Neural cell (in vitro differentiated cells): ENCODE data around the gene KCNA2. TPM values are rescaled to one million over a fixed set of nuclear protein-coding genes. Genes with fewer than 3 reads are reported as not detected.
A peak's percentile ranks its signal among the peaks of the same experiment; 100 is the strongest.

Experiments
- H2AFZ ChIP-seq: fragments of 200-600, 300-800 bp; sonication (generic), shearing (Covaris generic); 2 replicates; pipeline ENCODE4 v1.6.0; 2014; ENCODE audit warnings: low read depth, mild to moderate bottlenecking, antibody characterized with exemption, low read length, moderate library complexity
- H3F3A ChIP-seq: fragments of 200-600 bp; shearing (Covaris generic); 2 replicates; pipeline ENCODE4 v1.6.1; 2016; ENCODE audit warnings: mild to moderate bottlenecking, moderate library complexity, mixed read lengths, antibody characterized with exemption, low read length; ENCODE audit not compliant: insufficient read depth, poor library complexity, severe bottlenecking
- H3K27ac ChIP-seq: fragments of 200-600, 300-800 bp; sonication (generic), shearing (Covaris generic); 2 replicates; pipeline ENCODE4 v1.5.1; 2014; ENCODE audit warnings: mild to moderate bottlenecking, low read length, moderate library complexity
- H3K27me3 ChIP-seq: fragments of 300-800, 200-600 bp; sonication (generic), shearing (Covaris generic); 2 replicates; pipeline ENCODE4 v1.6.0; 2014; ENCODE audit warnings: mild to moderate bottlenecking, low read depth, low read length, moderate library complexity; ENCODE audit not compliant: insufficient read depth
- H3K36me3 ChIP-seq: fragments of 300-800, 200-600 bp; sonication (generic), shearing (Covaris generic); 2 replicates; pipeline ENCODE4 v1.5.1; 2014; ENCODE audit warnings: mild to moderate bottlenecking, antibody characterized with exemption, low read length, moderate library complexity; ENCODE audit not compliant: insufficient read depth
- H3K4me2 ChIP-seq: fragments of 300-800, 200-600 bp; sonication (generic), shearing (Covaris generic); 2 replicates; pipeline ENCODE4 v1.6.0; 2014; ENCODE audit warnings: mild to moderate bottlenecking, low read length
- H3K4me3 ChIP-seq: fragments of 300-800, 200-600 bp; sonication (generic), shearing (Covaris generic); 2 replicates; pipeline ENCODE4 v1.5.1; 2014; ENCODE audit warnings: mild to moderate bottlenecking, low read length, moderate library complexity
- H3K79me2 ChIP-seq: fragments of 200-600 bp; shearing (Covaris generic); replicated peaks from 2 replicates; pipeline ENCODE4 v1.6.0; 2014; ENCODE audit warnings: mild to moderate bottlenecking, low read length, moderate library complexity; ENCODE audit not compliant: insufficient read depth
- H3K9ac ChIP-seq: fragments of 300-800, 200-600 bp; sonication (generic), shearing (Covaris generic); 2 replicates; pipeline ENCODE4 v1.6.1; 2016; ENCODE audit warnings: mild to moderate bottlenecking, low read length, mixed read lengths
- H3K9me2 ChIP-seq: fragments of 200-600 bp; shearing (Covaris generic); 2 replicates; pipeline ENCODE4 v1.6.1; 2016; ENCODE audit warnings: mild to moderate bottlenecking, low read length, mixed read lengths; ENCODE audit not compliant: insufficient read depth
- H3K9me3 ChIP-seq: fragments of 200-600, 300-800 bp; sonication (generic), shearing (Covaris generic); 2 replicates; pipeline ENCODE4 v1.6.1; 2016; ENCODE audit warnings: mild to moderate bottlenecking, mixed run types, low read length, moderate library complexity, mixed read lengths
- H4K20me1 ChIP-seq: fragments of 200-600 bp; shearing (Covaris generic); 2 replicates; pipeline ENCODE4 v1.6.1; 2016; ENCODE audit warnings: mild to moderate bottlenecking, mixed run types; ENCODE audit not compliant: insufficient read depth
- CTCF ChIP-seq: fragments of 450-650 bp; IDR thresholded peaks from 2 replicates; pipeline ENCODE4 v1.5.1; 2014; ENCODE audit warnings: antibody characterized with exemption, mild to moderate bottlenecking, moderate library complexity; ENCODE audit not compliant: poor library complexity, severe bottlenecking
- EP300 ChIP-seq: fragments of 450-650 bp; conservative IDR thresholded peaks from 2 replicates; pipeline ENCODE4 v1.6.1; 2014; ENCODE audit warnings: antibody characterized with exemption, mild to moderate bottlenecking, moderate library complexity; ENCODE audit not compliant: poor library complexity, severe bottlenecking
- EZH2 ChIP-seq: fragments of 200-600, 300-800 bp; shearing (Covaris generic), sonication (generic); IDR thresholded peaks from 2 replicates; pipeline ENCODE4 v1.6.1; 2014; ENCODE audit warnings: antibody characterized with exemption, low read length, borderline replicate concordance, mild to moderate bottlenecking; ENCODE audit not compliant: insufficient read depth, poor library complexity, severe bottlenecking
- MXI1 ChIP-seq: fragments of 450-650 bp; conservative IDR thresholded peaks from 2 replicates; pipeline ENCODE4 v1.6.1; 2014; ENCODE audit warnings: antibody characterized with exemption, mild to moderate bottlenecking; ENCODE audit not compliant: poor library complexity, severe bottlenecking
- POLR2AphosphoS5 ChIP-seq: IDR thresholded peaks from 2 replicates; pipeline ENCODE4 v1.6.1; 2012
- RAD21 ChIP-seq: fragments of 450-650 bp; conservative IDR thresholded peaks from 2 replicates; pipeline ENCODE4 v1.6.1; 2014; ENCODE audit warnings: antibody characterized with exemption, mild to moderate bottlenecking, moderate library complexity
- SMC3 ChIP-seq: fragments of 450-650 bp; conservative IDR thresholded peaks from 2 replicates; pipeline ENCODE4 v1.6.1; 2014; ENCODE audit warnings: antibody characterized with exemption, mild to moderate bottlenecking, moderate library complexity; ENCODE audit not compliant: poor library complexity
- TAF1 ChIP-seq: IDR thresholded peaks from 2 replicates; pipeline ENCODE4 v1.6.1; 2012; ENCODE audit warnings: low read depth
- polyA plus RNA-seq: library from polyadenylated mRNA; depleted of rRNA; stranded (reverse); fragments of >200 nt; gene quantifications from 2 replicates; pipeline ENCODE4 v1.2.3, GENCODE V29; 2014
- TF ChIP-seq, protein P1 (sequence below): IDR thresholded peaks from 2 replicates; pipeline ENCODE4 v1.6.1; 2012; ENCODE audit warnings: borderline replicate concordance

Gene KCNA2
- polyA plus RNA-seq, 1 donor from 2014 or later: 3.4 TPM

GRCh38 chr1:110603058-110603457, 3.1 kb downstream of the KCNA2 start:
- H3K9ac ChIP-seq: no peak overlapping the region
- H3K27me3 ChIP-seq: peaks cover 15% of the 10 kb centered on the region
- peak overlapping the region; percentile 9 for H3K4me3 ChIP-seq

DNA sequence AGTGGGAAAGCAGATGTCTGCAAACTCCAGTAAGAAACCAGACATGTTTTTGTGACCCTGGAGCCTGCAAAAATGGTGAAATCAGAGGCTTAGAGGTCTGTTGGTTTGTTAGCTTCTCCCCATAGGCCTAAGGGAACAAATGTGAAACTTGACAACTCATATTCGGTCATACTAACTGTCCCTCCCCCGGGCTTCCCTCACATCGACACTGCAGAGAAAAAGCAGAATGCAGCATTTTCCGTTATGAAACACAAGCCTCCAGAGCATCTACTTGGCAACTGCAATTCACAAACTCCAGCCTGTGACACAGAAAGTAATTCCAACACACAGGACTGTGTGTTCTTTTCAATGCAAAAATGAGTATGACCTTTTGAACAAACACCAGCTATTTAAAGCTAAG, 3.7 kb downstream of the KCNA2 start:
- Histone ChIP-seq H3F3A (no peaks in the 10 kb centered on the region), H3K27me3 (peaks cover 9% of the 10 kb centered on the region), H4K20me1 (no peaks in the 10 kb centered on the region), H3K36me3 (no peaks in the 10 kb centered on the region), H3K4me3 (peak overlapping the region; percentile 9), H3K79me2 (no peaks in the 10 kb centered on the region), H2AFZ (no peak overlapping the region), H3K9me3 (no peaks in the 10 kb centered on the region), H3K9me2 (no peaks in the 10 kb centered on the region), H3K27ac (no peak overlapping the region), H3K4me2 (no peak overlapping the region), H3K9ac (no peak overlapping the region)
- TF ChIP-seq POLR2AphosphoS5: no peak
- TF ChIP-seq SMC3: no peak
- no peak for TF ChIP-seq CTCF
- TF ChIP-seq MXI1: no peak
- TF ChIP-seq EP300: no peak
- TF ChIP-seq RAD21: no peak
- TF ChIP-seq, protein P1, sequence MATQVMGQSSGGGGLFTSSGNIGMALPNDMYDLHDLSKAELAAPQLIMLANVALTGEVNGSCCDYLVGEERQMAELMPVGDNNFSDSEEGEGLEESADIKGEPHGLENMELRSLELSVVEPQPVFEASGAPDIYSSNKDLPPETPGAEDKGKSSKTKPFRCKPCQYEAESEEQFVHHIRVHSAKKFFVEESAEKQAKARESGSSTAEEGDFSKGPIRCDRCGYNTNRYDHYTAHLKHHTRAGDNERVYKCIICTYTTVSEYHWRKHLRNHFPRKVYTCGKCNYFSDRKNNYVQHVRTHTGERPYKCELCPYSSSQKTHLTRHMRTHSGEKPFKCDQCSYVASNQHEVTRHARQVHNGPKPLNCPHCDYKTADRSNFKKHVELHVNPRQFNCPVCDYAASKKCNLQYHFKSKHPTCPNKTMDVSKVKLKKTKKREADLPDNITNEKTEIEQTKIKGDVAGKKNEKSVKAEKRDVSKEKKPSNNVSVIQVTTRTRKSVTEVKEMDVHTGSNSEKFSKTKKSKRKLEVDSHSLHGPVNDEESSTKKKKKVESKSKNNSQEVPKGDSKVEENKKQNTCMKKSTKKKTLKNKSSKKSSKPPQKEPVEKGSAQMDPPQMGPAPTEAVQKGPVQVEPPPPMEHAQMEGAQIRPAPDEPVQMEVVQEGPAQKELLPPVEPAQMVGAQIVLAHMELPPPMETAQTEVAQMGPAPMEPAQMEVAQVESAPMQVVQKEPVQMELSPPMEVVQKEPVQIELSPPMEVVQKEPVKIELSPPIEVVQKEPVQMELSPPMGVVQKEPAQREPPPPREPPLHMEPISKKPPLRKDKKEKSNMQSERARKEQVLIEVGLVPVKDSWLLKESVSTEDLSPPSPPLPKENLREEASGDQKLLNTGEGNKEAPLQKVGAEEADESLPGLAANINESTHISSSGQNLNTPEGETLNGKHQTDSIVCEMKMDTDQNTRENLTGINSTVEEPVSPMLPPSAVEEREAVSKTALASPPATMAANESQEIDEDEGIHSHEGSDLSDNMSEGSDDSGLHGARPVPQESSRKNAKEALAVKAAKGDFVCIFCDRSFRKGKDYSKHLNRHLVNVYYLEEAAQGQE: no peak
- TF ChIP-seq EZH2: no peak
- TF ChIP-seq TAF1: no peak

More at GRCh38 chr1:110603058-110603457, 3.1 kb downstream of the KCNA2 start:
- no peaks in the 10 kb centered on the region for H3K9me2 ChIP-seq
- H3K27ac ChIP-seq: no peak overlapping the region
- H4K20me1 ChIP-seq: no peaks in the 10 kb centered on the region
- no peaks in the 10 kb centered on the region for H3F3A ChIP-seq
- H3K9me3 ChIP-seq: no peaks in the 10 kb centered on the region
- no peaks in the 10 kb centered on the region for H3K79me2 ChIP-seq
- TF ChIP-seq RAD21 (no peak), CTCF (no peak), EP300 (no peak), MXI1 (no peak), SMC3 (no peak), POLR2AphosphoS5 (no peak), TAF1 (no peak), EZH2 (no peak)
- TF ChIP-seq, protein P1: no peak
- no peaks in the 10 kb centered on the region for H3K36me3 ChIP-seq
- no peak overlapping the region for H3K4me2 ChIP-seq
- H2AFZ ChIP-seq: no peak overlapping the region
